HG03196 (cell line): ENCODE results near the gene ABCA7.

ENCODE experiments used
- ATAC-seq: cut with Tn5 transposase; IDR thresholded peaks from one replicate; pipeline ENCODE4 v1.9.1; 2021; ENCODE audit not compliant: unreplicated experiment

ABCA7 gene

DNA sequence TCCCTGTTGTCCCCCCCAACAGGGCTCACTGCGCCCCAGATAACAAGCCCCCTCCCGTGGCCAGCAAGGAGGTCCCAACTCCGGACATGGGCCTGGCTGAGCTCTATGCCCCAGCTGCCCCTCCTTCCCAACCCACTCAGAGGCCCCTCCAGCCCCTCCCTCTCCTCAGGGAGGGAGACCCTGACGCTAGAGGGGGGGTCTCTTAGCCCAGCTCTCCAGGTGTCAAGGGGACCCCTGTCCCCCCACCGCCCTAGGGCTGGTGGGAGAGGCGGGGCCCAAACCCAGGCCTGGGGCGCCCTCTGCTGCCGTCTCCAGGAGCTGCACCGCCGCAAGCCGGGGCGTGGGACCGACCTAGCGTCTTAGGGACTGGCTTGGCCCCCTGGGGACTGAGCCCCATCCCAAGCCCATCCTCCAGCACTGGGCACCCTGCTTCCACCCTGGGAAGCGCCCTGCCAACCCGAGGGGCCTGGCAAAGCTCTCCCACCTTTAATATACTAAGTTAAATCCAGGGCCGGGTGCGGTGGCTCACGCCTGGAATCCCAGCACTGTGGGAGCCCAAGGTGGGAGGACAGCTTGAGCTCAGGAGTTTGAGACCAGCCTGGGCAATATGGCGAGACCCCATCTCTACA, 38.3 kb upstream of the ABCA7 start:
- no peak for ATAC-seq

DNA sequence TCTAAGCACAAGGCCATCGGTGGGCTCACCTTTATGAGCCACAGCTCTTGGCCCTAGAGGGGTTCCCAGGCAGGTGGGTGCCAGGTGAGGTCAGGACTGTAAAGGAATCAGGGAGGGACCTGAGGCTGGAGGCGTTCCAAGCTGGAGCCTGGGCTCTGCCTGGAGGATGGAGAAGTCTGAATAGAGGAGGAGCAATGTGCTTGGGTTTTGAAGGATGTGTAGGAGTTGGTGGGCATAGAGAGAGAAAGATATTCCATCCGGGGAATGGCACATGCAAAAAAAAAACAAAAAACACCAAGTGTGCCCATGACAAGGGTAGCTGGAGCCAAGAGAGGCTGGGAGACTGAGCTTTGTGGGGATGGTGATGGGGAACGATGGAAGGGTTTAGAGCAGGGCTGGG, 37.3 kb upstream of the ABCA7 start:
- ATAC-seq: no peak

DNA sequence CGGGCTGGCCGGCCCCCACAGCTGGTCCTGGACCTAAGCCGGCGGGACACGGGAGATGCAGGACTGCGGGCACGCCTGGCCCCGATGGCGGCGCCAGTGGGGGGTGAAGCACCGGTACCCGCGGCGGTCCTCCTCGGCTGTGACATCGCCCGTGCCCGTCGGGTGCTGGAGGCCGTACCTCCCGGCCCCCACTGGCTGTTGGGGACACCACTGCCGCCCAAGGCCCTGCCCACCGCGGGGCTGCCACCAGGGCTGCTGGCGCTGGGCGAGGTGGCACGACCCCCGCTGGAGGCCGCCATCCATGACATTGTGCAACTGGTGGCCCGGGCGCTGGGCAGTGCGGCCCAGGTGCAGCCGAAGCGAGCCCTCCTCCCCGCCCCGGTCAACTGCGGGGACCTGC, 36.6 kb upstream of the ABCA7 start:
- ATAC-seq: no peak

DNA sequence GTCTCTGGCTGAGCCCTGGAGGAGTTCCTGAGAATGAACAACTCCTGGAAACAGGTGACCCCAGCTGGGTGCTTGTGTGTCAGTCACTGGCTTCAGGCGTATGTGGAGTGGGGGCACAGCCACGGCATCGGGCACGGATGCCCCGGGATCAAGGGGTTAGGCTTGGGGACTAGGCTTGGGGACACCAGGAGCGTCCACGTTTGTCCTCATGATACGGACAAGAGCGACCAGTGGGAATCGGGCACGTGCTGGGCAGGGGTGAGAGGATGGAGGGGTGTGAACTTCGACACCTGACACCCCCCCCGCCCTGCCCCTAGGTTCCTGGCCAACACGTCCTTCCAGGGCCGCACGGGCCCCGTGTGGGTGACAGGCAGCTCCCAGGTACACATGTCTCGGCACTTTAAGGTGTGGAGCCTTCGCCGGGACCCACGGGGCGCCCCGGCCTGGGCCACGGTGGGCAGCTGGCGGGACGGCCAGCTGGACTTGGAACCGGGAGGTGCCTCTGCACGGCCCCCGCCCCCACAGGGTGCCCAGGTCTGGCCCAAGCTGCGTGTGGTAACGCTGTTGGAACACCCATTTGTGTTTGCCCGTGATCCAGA, 35.6 kb upstream of the ABCA7 start:
- no peak for ATAC-seq

DNA sequence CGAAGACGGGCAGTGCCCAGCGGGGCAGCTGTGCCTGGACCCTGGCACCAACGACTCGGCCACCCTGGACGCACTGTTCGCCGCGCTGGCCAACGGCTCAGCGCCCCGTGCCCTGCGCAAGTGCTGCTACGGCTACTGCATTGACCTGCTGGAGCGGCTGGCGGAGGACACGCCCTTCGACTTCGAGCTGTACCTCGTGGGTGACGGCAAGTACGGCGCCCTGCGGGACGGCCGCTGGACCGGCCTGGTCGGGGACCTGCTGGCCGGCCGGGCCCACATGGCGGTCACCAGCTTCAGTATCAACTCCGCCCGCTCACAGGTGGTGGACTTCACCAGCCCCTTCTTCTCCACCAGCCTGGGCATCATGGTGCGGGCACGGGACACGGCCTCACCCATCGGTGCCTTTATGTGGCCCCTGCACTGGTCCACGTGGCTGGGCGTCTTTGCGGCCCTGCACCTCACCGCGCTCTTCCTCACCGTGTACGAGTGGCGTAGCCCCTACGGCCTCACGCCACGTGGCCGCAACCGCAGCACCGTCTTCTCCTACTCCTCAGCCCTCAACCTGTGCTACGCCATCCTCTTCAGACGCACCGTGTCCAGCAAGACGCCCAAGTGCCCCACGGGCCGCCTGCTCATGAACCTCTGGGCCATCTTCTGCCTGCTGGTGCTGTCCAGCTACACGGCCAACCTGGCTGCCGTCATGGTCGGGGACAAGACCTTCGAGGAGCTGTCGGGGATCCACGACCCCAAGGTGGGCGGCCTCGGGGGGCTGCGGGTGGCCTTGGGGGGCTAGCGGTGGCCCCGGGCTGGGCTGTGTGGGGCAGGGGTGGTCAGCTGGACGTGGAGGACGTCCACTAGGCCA, 34.9 kb upstream of the ABCA7 start:
- ATAC-seq: no peak

DNA sequence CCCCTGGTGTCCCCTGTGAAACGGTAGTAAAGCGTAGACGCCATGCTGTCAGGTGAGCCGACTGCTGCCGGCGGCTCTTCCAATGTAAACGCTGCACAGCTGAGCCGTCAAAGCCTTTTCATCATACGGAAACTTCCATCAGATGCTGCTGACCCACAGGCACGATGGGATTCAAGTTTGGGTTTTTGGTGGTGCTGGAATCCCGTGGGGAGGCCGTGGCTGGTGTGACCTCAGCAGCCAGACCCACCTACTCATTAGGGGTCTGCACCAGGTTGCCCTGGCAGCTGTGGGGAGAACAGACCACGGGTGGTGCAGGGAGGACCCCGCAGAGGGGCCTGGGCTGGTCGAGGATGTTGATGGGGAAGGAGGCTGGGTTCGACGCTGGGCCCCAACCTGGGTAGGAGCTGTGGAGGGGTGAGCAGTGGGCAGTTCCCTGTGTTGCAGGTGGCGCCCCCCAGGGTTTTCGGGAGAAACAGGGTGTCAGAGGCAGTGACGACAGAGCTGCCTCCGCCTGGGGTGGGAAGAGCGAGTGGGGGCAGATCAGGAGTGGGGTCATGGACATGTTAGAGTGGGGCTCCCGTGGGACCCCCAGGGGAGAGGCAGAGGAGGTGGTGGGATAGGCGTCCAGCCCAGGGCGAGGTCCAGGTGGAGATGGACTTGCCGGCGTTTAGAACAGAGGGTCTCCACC, 33.1 kb upstream of the ABCA7 start:
- ATAC-seq: no peak

DNA sequence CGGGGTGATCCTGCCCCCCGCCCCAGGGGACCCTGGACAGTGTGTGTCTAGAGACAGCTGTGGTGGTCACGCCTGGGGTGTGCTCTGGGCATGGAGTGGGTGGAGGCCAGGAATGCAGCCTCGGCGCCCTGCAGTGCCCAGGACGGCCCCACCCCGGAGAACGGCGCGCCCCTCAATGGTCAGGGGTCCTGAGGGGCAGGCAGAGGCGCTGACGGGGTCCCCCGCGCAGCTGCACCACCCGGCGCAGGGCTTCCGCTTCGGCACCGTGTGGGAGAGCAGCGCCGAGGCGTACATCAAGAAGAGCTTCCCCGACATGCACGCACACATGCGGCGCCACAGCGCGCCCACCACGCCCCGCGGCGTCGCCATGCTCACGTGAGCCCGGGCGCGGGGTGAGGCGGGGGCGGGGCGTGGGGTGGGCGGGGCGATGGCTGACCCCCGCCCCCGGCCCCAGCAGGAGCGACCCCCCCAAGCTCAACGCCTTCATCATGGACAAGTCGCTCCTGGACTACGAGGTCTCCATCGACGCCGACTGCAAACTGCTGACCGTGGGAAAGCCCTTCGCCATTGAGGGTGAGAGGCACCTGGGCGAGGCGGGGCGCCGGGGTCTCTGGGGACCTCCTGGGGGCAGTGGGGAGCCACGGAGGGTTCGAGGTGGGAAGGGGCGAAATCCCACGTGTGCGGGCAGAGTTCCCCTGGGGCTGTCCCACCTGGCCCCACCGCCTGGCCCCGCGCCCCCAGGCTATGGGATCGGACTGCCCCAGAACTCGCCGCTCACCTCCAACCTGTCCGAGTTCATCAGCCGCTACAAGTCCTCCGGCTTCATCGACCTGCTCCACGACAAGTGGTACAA, 32.3 kb upstream of the ABCA7 start:
- ATAC-seq: no peak

DNA sequence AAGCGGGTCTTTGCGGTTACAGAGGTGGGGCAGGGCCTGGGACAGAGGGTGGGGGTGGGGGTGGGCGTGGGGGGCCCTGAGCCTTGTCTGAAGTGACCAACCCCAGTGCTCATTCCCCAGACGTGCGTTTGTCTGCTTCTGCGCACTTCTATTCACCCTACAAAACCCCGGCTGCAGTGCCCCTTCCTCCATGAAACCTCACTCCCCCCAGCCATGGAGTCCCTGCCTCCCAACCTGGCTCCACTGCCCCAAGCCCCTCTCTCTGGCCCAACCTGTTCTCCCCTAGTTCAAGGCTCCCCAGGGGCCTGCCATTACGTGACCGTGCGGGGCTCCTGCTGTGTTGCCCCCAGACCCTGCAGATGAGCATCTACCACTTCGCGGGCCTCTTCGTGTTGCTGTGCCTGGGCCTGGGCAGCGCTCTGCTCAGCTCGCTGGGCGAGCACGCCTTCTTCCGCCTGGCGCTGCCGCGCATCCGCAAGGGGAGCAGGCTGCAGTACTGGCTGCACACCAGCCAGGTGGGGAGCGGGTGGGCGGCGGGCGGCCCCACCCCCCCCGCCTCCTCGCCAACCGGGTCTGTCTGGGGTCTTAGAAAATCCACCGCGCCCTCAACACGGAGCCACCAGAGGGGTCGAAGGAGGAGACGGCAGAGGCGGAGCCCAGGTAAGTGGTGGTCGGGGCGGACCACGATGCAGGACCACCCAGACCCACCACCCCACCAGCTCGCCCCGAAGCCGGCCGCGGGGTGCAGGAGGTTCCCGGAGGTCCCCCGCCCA, 31.5 kb upstream of the ABCA7 start:
- ATAC-seq: no peak

DNA sequence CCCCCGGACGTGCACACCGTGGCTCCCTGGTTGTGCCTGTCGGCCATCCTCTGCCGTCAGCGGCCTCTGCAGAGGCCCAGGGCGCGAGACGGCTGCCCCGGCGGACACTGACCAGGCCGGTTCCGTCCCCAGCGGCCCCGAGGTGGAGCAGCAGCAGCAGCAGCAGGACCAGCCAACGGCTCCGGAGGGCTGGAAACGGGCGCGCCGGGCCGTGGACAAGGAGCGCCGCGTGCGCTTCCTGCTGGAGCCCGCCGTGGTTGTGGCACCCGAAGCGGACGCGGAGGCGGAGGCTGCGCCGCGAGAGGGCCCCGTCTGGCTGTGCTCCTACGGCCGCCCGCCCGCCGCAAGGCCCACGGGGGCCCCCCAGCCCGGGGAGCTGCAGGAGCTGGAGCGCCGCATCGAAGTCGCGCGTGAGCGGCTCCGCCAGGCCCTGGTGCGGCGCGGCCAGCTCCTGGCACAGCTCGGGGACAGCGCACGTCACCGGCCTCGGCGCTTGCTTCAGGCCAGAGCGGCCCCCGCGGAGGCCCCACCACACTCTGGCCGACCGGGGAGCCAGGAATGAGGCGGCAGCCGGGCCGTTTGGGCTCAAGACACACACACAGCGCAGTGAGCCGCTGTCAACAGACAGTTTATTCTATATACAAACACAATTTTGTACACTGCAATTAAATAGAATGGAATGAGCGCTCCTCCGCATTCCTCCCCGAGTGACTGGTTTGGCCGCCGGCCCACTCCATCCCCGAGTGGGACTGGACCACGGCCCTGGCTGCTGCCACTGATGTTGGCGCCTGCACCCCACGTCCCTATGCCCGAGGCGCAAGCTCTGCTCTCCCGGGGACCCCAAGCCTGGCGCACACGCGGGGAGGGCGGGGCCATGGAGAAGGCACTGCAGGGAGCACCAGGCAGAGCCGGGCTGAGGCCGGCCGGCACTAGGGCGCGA, 30.6 kb upstream of the ABCA7 start:
- no peak for ATAC-seq

DNA sequence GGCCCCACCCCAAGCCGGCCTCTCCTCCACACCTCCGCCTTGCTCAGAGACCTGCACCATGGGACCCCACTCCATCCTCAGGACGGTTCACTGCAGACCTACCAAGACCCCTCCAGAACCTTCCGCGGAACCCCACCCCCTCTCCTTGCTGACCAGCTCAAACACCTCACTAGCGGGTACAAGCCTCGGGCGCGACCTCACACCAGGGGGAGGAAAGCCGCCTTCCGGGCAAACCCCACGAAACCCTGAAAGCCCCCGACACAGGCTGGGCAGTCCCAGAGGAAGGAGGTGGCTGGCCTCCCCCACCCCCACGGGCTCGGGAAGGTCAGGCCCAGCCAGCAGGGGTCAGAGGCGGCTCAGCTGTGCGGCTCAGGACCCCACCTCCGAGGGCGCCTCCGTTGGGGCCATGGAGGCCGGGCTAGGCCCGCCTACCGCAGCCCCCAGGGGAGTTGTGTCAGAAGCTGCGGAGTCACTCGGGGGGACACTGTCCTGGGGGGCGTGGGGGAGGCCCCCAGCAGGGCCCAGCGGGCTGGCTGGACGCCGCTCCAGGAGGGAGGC, 29.8 kb upstream of the ABCA7 start:
- ATAC-seq: no peak

DNA sequence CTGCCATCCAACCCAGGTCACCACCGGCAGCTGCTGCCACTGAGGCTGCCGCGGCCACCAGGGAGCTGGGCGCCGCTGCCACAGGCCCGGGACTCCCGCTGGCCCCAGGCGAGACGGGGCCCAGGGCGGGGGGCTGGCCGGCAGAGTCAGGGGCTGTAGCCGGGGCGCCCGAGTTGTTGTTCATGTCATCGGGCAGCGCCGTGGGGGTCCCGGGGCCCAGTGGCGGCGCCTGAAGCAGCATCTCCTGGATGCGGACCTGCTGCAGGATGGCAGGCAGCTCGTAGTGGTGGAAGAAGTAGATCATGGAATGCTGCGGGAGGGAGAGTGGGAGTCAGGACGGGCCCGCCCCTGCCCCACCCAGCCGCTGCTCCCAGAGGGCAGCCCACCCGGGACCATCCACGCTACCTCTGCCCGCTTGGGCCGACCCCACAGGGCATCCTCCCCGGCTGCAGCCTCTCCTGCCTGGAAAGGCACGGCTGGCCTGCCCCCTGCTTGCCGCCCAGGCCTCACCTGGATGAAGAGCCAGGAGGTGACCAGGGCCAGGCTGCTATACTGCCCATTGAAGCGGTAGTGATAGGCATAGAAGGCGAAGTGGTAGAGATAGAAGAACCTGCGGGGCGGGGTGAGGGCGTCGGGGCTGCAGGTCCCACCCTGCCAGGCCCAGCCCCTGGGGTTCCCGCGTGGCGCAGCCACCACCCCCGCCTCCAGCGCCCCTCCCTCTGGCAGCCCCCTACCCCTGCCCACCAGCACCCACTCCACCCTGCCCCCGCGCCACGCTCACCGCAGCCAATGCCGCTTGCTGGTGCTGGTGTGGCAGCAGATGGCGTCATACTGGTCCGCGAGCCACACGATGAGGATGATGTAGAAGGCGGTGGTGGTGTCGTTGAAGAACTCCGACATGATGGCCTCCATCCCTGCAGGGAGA, 29.1 kb upstream of the ABCA7 start:
- ATAC-seq: no peak

DNA sequence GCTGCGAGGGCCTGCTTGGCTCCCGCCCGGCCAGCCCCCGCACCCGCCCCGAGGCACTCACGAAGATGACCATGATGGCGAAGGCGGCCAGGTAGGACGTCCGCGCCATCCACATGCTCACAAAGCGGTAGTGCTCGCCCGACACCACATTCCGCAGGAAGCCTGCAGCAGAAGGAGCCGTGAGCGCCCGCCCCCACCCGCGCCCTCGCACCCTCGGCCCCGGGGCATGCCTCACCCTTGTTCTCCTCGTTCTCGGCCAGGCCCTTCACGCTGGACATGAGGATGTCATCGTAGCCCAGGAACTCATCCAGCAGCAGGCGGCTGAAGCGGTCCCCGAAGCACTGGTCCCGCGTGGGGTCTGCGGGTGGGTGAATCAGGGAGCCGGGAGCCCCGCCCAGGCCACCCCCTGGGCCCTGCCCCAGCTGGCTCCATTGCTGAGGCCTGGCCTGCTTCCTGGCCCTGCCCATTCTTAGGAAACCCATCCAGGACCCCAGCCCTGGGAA, 28.0 kb upstream of the ABCA7 start:
- no peak for ATAC-seq

DNA sequence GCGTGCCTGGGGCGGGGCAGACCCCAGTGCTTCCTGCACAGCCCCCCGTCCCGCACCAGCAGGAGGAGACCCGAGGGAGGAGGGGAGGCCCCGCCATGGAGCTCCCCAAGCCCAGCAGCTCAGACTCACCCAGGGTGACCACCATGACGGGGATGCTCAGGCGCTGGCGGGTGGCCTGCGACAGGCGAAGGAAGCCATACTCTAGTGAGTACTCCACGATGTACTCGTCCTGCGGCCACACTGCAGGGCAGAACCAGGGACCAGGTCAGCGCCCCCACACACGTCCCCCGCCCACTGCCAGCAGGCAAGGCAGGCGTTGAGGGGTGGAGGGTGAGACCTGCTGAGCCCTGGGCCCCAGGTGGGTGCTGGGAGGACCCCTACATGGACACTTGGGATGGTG, 27.6 kb upstream of the ABCA7 start:
- no peak for ATAC-seq

DNA sequence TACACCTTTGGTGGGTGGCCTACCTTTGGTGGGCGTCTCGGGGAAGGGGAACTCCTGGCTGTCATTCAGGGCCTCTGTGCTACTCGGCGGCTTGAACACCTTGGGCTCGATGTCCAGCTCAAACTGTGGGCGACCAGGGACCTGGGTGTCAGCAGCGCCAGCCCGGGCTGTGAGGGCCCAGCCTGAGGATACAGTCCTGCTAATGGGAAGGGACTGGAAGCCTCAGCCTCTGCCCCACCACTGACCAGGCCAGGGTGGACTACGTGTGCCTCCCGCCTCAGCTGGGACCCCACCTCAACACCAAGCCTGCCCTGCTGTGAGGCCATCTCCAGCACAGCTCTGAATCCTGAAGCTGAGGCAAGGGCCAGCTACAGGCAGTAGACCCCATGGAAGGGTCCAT, 26.7 kb upstream of the ABCA7 start:
- no peak for ATAC-seq

DNA sequence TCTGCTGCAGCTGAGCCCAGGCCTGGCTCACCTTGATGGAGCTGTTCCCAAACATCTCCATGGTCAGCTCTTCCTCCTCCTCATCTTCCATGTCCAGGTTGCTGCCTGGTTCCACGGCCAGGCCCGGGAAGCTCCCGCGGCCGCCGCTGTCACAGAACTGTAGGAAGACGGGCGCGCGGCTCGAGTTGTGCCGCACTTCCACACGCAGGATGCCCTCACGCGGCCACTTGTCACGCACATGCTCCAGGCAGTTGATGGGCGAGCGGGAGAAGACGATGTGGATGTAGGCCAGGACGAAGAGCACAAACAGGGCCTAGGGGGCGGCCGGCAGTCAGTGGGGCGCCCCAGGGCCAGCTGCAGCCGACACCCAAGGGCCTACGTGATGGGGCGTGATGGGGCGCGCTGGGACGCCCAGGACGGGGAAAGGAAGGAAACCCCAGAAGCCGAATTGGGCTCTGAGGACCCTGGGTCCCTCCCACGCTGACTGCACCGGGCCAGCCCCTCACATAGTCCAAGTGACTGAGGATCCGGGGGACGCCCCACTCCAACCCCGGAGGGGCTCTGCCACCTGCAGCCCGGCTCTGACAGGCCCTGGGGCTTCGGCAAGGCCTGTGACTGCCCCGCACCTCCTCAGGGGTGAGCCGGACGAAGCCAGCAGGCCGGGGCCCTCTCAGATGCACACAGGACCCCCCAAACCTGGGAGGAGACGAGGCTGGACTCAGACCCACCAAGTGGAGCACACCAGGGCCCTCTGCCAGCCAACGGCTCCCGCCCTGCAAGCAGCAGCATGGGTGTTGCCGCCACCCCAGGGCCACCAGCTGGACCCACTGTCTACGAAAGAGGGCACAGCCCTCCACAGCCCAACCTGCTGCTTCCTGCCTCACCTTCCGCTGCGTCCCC, 25.5 kb upstream of the ABCA7 start:
- ATAC-seq: no peak

DNA sequence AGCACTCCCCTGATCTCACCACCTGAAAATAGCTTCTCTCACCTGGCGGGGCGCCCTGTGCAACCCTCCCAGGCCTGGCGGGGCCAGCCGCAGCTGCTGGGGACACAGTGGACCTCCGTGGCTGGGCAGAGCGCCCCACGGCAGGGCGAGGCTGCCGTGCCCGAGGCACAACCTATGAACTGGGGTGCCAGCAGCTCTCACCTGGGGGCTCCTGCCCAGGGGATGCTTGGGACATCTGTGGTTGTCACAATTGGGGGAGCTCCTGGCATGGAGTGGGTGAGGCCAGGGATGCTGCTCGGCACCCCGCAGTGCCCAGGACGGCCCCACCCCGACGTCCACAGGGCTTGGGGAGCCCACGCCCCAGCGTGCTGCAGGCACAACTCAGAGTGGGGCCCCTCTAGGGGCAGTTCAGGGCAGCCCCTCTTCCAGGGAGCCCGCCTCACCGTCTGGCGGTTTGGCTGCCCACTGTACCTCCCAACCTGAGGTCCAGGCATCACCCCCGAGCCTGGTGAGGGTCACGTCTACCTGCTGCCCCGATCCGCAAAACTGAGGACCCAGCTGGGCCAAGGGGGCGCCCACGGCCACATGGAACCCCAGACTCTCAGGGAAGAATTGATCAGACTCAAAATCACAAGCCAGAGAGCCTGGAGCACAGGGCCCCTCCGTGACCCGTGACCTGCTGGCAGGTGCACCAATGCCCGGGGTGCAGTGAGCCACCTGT, 24.7 kb upstream of the ABCA7 start:
- ATAC-seq: no peak
